ENCODE results near the gene LAMC1.

LAMC1 gene

GRCh38 chr1:183023146-183023600, at the start of gene LAMC1:
Gene LAMC1 (plus strand): TSS chr1:183023420. CDS start chr1:183023717, 297 bp downstream.
- TF ChIP-seq CTCF (conservative IDR thresholded peaks at IDR 0.05) (no peak), ZFX (IDR thresholded peaks at IDR 0.05) (no peak)
- peak within 1 kb of the TSS; percentile 99 for H3K27ac ChIP-seq

GRCh38 chr1:182974506-182975191, 48.6 kb upstream of the LAMC1 start:
- no peak for TF ChIP-seq CTCF (conservative IDR thresholded peaks at IDR 0.05)
- no peak for TF ChIP-seq ZFX (IDR thresholded peaks at IDR 0.05)
- no peak overlapping the region for H3K27ac ChIP-seq

- no peak overlapping the region for H3K27ac ChIP-seq
These were observed 45.7 kb upstream of the LAMC1 start for GRCh38 chr1:182977480-182977879.

GRCh38 chr1:182978151-182978853, 44.9 kb upstream of the LAMC1 start:
- TF ChIP-seq CTCF (conservative IDR thresholded peaks at IDR 0.05) (no peak), ZFX (IDR thresholded peaks at IDR 0.05) (no peak)
- H3K27ac ChIP-seq = no peak overlapping the region

More at GRCh38 chr1:182977480-182977879, 45.7 kb upstream of the LAMC1 start:
- TF ChIP-seq CTCF (conservative IDR thresholded peaks at IDR 0.05) (no peak), ZFX (IDR thresholded peaks at IDR 0.05) (no peak)

GRCh38 chr1:182984138-182984537, 39.1 kb upstream of the LAMC1 start:
- no peak overlapping the region for H3K27ac ChIP-seq
- no peak for TF ChIP-seq ZFX (IDR thresholded peaks at IDR 0.05)

- TF ChIP-seq CTCF (conservative IDR thresholded peaks at IDR 0.05) (no peak), ZFX (IDR thresholded peaks at IDR 0.05) (no peak)
- no peak overlapping the region for H3K27ac ChIP-seq
These were observed 38.6 kb upstream of the LAMC1 start for GRCh38 chr1:182984621-182985020.

- TF ChIP-seq ZFX (IDR thresholded peaks at IDR 0.05) = no peak
- no peak for TF ChIP-seq CTCF (conservative IDR thresholded peaks at IDR 0.05)
- H3K27ac ChIP-seq = no peak overlapping the region
These were observed 37.3 kb upstream of the LAMC1 start for GRCh38 chr1:182985876-182986275.
